Measurements from ENCODE around the gene CACNA1B.

DNA sequence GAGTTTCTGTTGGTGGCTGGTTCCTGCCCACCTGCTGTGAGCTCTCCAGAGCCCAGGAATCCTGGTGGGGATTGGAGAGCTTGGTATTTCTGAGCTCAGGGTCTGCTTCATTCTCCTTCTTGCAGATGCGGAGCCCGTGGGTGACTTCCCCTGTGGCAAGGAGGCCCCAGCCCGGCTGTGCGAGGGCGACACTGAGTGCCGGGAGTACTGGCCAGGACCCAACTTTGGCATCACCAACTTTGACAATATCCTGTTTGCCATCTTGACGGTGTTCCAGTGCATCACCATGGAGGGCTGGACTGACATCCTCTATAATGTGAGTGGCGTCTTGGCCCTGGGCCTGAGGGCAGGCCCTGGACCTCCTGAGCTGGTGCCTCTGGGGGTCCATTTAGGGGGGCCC is 39.5 kb downstream of the CACNA1B start:
- TF ChIP-seq POLR2A (IDR thresholded peaks at IDR 0.05; ENCODE audit: low read depth) (no peak), POLR2AphosphoS5 (IDR thresholded peaks at IDR 0.05) (no peak), EP300 (IDR thresholded peaks at IDR 0.05) (no peak)
- TF ChIP-seq, protein P1, sequence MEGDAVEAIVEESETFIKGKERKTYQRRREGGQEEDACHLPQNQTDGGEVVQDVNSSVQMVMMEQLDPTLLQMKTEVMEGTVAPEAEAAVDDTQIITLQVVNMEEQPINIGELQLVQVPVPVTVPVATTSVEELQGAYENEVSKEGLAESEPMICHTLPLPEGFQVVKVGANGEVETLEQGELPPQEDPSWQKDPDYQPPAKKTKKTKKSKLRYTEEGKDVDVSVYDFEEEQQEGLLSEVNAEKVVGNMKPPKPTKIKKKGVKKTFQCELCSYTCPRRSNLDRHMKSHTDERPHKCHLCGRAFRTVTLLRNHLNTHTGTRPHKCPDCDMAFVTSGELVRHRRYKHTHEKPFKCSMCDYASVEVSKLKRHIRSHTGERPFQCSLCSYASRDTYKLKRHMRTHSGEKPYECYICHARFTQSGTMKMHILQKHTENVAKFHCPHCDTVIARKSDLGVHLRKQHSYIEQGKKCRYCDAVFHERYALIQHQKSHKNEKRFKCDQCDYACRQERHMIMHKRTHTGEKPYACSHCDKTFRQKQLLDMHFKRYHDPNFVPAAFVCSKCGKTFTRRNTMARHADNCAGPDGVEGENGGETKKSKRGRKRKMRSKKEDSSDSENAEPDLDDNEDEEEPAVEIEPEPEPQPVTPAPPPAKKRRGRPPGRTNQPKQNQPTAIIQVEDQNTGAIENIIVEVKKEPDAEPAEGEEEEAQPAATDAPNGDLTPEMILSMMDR (IDR thresholded peaks at IDR 0.05) = no peak

Data from esophagus muscularis mucosa (tissue), 4 donors.